Ectodermal cell (in vitro differentiated cells): ENCODE data around the gene CASK.
A peak's percentile ranks its signal among the peaks of the same experiment; 100 is the strongest.
"Not testable (repeated sequence)": the region's sequence is repeated elsewhere in the genome, so short reads cannot be mapped to it uniquely, and the experiment has no call there.

Source experiments
- H3K27ac ChIP-seq: 2 replicates; pipeline ENCODE4 v1.7.0; 2013; ENCODE audit warnings: mild to moderate bottlenecking, low read depth, low read length; ENCODE audit not compliant: insufficient read depth, poor library complexity, severe bottlenecking
- H3K27me3 ChIP-seq: 2 replicates; pipeline ENCODE4 v1.7.0; 2013; ENCODE audit warnings: mild to moderate bottlenecking, low read length; ENCODE audit not compliant: insufficient read depth, control insufficient read depth, poor library complexity, severe bottlenecking
- H3K36me3 ChIP-seq: one replicate; pipeline ENCODE4 v1.7.0; 2013; ENCODE audit warnings: low read length; ENCODE audit not compliant: control insufficient read depth, insufficient read depth
- H3K4me1 ChIP-seq: one replicate; pipeline ENCODE4 v1.7.0; 2013; ENCODE audit warnings: low read length; ENCODE audit not compliant: control insufficient read depth, insufficient read depth
- H3K4me3 ChIP-seq: 2 replicates; pipeline ENCODE4 v1.7.0; 2013; ENCODE audit warnings: low read depth, low read length, control low read depth; ENCODE audit not compliant: insufficient read depth
- H3K9me3 ChIP-seq: 2 replicates; pipeline ENCODE4 v1.7.0; 2013; ENCODE audit warnings: mild to moderate bottlenecking, low read length, moderate library complexity; ENCODE audit not compliant: control insufficient read depth
- WGBS, 2 experiments: methylation state at CpG; one replicate each; pipeline ENCODE4 v1.1.7; 2013; ENCODE audit warnings: missing lambda C conversion rate in 2 of 2; 5-methylcytosine and 5-hydroxymethylcytosine counted together

CASK gene

DNA sequence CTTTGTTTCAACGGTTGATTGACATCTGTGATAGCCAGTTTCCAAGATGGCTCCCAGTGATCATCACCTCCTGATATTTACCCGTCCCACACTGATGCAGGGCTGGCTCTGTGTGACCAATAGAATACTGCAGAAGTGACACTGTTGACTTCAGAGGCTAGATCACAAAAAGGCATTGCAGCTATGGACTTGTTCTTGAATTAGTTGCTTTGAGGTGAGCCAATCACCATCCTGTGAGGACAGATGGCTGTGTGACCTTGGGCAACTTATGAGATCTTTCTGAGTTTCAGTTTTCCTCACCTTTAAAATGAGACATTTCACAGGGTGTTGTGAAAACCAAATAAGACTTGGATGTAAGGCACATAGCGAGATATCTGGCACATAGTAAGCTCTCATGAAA is 201.1 kb downstream of the CASK start:
- H3K27me3 ChIP-seq, result no peaks in the 10 kb centered on the region
- 95 to 97% methylated on average over 3 of the region's 3 CpGs for WGBS, 2 experiments
- no peak overlapping the region for H3K27ac ChIP-seq
- H3K4me3 ChIP-seq, result no peak overlapping the region
- H3K9me3 ChIP-seq, result no peaks in the 10 kb centered on the region
- H3K4me1 ChIP-seq, result no peaks in the 10 kb centered on the region
- H3K36me3 ChIP-seq, result peaks cover 5% of the 10 kb centered on the region

DNA sequence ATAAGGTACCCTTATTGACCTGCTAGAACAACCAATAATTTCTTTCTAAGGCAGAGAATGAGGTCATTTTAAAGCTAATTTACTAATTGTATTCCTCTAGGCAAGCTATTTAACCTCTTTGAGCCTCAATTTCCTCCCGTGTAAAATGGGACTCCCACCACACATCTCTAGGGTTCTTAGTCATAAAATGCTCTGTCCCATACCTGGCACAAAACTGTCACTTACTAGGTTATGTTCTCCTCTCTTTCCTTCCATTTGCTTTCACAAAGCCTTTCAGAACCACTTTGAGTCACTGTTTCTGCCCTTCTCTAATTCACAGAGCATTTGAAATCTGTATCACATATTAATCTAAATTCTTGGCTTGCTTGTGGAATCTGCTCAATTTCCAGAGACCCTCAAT is 201.8 kb downstream of the CASK start:
- H3K27me3 ChIP-seq, result no peaks in the 10 kb centered on the region
- no peak overlapping the region for H3K4me3 ChIP-seq
- peaks cover 5% of the 10 kb centered on the region for H3K36me3 ChIP-seq
- WGBS, 2 experiments, result 94 to 100% methylated on average over 1 of the region's 1 CpG
- no peak overlapping the region for H3K27ac ChIP-seq
- no peaks in the 10 kb centered on the region for H3K9me3 ChIP-seq
- H3K4me1 ChIP-seq, result no peaks in the 10 kb centered on the region

DNA sequence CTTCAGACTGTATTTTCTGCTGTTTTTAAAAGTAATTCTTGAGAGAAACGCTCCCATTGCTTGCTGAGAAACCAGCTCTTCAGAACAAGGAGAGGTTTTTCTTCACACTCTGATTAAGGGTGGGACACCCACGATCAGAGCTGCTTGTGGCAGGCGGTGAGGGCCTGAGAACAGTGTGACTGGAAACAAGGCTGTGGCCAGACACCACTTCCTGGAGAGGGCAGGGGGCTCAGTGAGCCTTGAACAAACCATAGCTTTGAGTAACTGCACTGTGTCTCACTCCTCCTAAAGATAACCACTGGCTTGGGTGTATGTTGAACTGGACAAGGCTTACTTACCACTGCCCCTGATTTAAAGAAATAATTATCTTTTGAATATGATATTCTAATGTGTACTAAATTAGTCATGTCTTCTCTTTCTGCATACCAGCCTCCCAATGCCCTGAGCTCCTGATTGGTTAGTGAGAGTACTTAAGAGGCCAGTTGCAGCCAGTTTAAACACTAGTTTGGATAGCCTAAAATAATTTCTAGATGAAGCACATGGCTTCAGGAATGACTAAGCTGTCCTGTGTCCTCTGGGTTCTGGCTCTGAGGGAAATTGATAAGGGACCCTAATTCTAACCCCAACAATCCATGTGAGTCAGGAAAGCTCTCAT is 203.1 kb downstream of the CASK start:
- H3K27me3 ChIP-seq, result no peaks in the 10 kb centered on the region
- 97% methylated on average over 3 of the region's 3 CpGs for WGBS, 2 experiments
- H3K9me3 ChIP-seq, result no peaks in the 10 kb centered on the region
- no peak overlapping the region for H3K4me3 ChIP-seq
- H3K27ac ChIP-seq, result no peak overlapping the region
- H3K4me1 ChIP-seq, result no peaks in the 10 kb centered on the region
- peaks cover 5% of the 10 kb centered on the region for H3K36me3 ChIP-seq

DNA sequence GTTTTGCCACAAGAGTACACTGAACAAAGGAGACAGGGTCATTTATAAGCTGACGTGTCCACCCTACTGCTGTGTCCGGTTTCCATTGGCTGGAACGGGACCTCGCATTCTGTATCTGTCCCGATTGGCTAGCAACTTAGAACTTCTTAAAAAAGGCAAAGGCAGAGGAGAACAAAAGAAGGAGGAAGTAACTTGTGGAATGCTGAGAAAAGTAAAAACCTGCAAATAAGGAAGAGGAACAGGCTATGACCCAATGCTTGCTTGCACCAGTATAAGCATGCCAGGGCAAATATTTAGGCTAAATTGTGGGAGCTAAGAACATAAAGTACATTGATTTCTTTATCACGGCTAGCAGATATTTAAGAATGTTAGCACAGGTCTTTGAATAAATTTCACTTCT is 203.7 kb downstream of the CASK start:
- 95 to 98% methylated on average over 5 of the region's 6 CpGs for WGBS, 2 experiments
- not testable (repeated sequence) for H3K4me1 ChIP-seq, H3K27me3 ChIP-seq, H3K36me3 ChIP-seq, H3K27ac ChIP-seq, H3K9me3 ChIP-seq, H3K4me3 ChIP-seq

DNA sequence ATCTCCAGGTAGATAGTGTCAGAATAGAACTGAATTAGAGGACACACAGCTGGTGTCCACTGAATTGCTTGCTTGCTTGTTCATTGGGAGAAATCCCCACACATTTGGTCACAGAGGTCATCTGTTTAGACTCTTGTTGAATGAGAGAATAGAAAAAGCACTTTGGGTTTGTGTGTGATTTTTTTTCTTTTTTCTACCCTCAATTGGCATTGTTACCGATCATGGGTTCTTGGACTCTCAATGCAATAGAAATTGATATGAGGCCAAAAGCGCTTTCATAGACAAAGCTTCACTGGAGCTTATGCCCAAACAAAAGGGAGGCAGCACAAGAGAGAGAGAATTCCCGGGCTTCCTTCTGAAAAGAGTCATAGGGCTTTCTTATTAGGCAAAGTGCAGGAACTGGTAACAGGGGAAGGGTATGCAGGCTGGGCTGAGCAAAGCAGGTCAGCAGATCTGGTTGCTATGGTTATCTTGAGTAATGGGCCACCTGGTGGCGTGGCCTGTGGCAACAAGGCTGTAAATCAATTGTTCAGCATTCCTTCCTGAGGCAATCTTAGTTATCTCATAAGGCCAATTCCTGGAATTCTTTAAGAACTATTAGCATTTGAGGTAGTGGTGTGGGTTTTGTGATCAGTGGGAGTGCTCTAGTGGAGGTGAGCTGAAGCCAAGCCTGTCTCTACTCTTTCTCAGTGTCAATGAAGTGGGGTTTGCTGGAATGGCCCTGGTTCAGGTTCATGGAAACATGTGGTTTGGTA is 204.7 kb downstream of the CASK start:
- 57 to 62% methylated on average over 4 of the region's 4 CpGs for WGBS, 2 experiments
- Histone ChIP-seq H3K4me1 (no peaks in the 10 kb centered on the region), H3K9me3 (no peaks in the 10 kb centered on the region), H3K4me3 (no peak overlapping the region), H3K36me3 (peaks cover 5% of the 10 kb centered on the region), H3K27me3 (no peaks in the 10 kb centered on the region), H3K27ac (peak overlapping the region; percentile 55)

DNA sequence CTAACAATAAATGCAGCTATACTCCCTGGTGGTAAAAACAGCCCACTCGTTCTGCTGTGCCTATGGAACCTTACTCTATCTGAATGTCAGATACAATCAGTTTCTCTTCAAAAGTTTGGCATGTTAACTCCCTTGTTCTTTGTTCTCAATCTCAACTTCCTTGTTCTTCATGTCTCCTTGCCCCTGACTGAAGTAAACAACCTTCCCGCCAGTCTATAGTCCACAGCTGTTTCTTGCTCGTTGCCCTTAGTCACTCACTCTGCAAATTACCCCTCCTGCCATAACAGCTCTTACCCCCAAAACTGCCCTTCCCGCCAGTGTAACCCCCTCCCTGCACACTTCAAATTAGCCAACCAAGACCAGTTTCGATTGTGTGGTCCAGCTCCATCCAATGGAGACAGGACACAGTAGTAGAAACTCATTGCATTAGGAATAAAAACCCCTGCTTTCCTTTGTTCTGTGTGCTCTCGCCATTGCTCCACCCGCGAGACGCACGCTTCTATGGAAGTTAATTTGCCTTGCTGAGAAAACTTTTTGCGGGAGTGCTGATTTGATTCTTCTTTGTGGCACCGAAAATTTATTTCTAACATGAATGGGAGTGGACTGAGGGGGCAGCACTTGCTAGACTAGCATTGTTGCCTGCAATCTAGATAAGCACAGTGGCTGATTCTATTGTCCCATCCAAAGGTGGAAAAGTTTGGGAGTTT is 206.4 kb downstream of the CASK start:
- 94 to 96% methylated on average over 12 of the region's 12 CpGs for WGBS, 2 experiments
- no peaks in the 10 kb centered on the region for H3K9me3 ChIP-seq
- H3K4me3 ChIP-seq, result no peak overlapping the region
- peaks cover 5% of the 10 kb centered on the region for H3K36me3 ChIP-seq
- no peak overlapping the region for H3K27ac ChIP-seq
- no peaks in the 10 kb centered on the region for H3K27me3 ChIP-seq
- H3K4me1 ChIP-seq, result no peaks in the 10 kb centered on the region

DNA sequence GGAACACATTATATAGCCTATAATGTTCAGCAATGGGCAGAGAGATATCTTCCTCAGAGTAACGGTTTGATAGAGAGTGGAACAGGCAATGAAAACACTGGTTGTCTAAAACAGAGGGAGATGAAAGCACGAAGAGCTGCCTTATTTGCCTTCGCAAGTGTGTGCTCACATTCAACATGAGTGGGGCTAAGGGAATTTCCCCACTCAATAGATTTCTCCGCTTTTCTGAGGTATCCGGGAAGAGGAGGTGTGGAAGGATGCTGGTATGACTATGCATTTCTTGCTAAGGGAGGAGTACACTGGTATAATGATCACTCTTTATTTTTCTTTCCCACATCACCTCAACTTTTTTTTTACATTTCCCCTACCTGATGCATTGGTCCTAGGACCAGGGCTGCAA is 207.1 kb downstream of the CASK start:
- no peak overlapping the region for H3K27ac ChIP-seq
- H3K4me3 ChIP-seq, result no peak overlapping the region
- H3K9me3 ChIP-seq, result no peaks in the 10 kb centered on the region
- H3K36me3 ChIP-seq, result peaks cover 5% of the 10 kb centered on the region
- no peaks in the 10 kb centered on the region for H3K4me1 ChIP-seq
- no peaks in the 10 kb centered on the region for H3K27me3 ChIP-seq
- 96% methylated on average over 3 to 5 of the region's 5 CpGs for WGBS, 2 experiments

DNA sequence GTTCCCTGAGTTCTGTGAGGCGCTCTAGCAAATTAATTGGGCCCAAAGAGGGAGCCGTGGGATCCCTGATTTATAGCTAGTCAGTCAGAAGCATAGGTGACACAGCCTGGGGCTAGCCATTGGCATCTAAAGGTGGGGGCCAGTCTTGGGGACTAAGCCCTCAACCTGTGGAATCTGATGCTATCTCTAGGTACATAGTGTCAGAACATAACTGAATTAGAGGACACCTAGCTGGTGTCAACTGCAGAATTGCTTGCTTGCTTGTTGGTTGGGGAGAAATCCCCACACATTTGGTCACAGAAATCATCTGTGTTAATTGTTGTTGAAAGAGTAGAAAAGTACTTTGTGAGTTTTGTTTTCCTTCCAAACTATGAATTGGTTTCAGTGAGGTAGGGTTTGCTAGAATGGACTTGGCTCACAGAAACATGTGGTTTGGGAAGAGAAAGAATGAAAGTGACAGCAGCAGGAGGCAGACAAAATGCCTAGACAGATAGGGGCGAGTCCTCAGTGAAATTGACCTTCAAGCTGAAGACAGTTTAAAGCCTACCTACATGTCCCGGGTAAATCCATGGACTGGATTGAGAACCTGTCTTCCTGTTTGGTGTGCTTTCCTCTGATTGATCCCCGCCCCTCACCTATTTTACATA is 212.2 kb downstream of the CASK start:
- H3K36me3 ChIP-seq, result no peaks in the 10 kb centered on the region
- no peak overlapping the region for H3K4me3 ChIP-seq
- WGBS, 2 experiments, result 93 to 95% methylated on average over 5 of the region's 5 CpGs
- no peaks in the 10 kb centered on the region for H3K4me1 ChIP-seq
- no peaks in the 10 kb centered on the region for H3K27me3 ChIP-seq
- H3K27ac ChIP-seq, result no peak overlapping the region
- H3K9me3 ChIP-seq, result no peaks in the 10 kb centered on the region

DNA sequence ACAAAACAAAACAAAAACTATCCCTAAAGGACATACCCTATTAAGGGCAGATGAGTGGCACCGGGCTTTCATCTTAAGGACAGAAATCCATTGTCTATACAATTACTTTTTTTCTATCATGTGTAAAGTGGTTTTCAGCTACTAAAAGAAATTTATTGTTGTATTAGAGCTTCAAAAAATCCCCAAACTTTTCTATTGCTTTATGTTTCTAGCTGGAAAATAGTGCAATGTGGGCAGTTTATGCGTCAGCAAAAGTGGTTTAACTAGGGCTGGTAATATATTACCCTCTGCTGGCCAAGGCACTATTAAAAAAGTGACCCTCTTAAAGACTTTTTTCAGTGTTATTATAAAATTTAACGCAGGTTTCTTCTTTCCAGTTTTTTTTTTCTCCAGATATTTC is 214.9 kb downstream of the CASK start:
- Histone ChIP-seq H3K4me1 (no peaks in the 10 kb centered on the region), H3K27me3 (no peaks in the 10 kb centered on the region), H3K27ac (no peak overlapping the region), H3K4me3 (no peak overlapping the region), H3K9me3 (no peaks in the 10 kb centered on the region), H3K36me3 (no peaks in the 10 kb centered on the region)
- WGBS, 2 experiments, result 100% methylated on average over 1 of the region's 3 CpGs; no CpG with 5 or more reads in 1 of the 2 experiments

DNA sequence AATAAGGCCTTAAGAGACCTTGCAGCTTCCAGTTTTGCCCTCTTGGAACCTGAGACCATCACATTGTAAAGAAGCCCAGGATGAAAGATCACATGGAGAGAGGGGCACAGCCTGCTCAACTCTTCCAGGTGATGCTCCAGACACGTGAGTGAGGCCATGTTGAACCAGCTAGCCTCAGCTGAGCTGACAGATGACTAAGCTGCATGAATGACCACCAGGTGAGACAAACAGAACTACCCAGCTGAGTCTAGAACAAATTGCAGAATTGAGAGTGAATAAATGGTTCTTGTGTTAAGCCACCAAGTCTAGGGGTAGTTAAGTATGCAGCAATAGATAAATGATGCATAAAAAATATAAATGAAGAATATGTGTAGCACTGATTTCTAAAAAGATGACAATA is 216.1 kb downstream of the CASK start:
- Histone ChIP-seq H3K4me1 (no peaks in the 10 kb centered on the region), H3K4me3 (no peak overlapping the region), H3K27ac (no peak overlapping the region), H3K9me3 (no peaks in the 10 kb centered on the region), H3K36me3 (no peaks in the 10 kb centered on the region), H3K27me3 (no peaks in the 10 kb centered on the region)
- WGBS, 2 experiments, result 75 to 90% methylated on average over 1 of the region's 1 CpG
